HG03103 (cell line): ENCODE data around the gene IGSF9B.
"Not testable (repeated sequence)": the region's sequence is repeated elsewhere in the genome, so short reads cannot be mapped to it uniquely, and the experiment has no call there.

Experiments used
- ATAC-seq: cut with Tn5 transposase; IDR thresholded peaks from one replicate; pipeline ENCODE4 v1.9.1; 2021; ENCODE audit warnings: low read depth; ENCODE audit not compliant: unreplicated experiment

The IGSF9B gene, protein sequence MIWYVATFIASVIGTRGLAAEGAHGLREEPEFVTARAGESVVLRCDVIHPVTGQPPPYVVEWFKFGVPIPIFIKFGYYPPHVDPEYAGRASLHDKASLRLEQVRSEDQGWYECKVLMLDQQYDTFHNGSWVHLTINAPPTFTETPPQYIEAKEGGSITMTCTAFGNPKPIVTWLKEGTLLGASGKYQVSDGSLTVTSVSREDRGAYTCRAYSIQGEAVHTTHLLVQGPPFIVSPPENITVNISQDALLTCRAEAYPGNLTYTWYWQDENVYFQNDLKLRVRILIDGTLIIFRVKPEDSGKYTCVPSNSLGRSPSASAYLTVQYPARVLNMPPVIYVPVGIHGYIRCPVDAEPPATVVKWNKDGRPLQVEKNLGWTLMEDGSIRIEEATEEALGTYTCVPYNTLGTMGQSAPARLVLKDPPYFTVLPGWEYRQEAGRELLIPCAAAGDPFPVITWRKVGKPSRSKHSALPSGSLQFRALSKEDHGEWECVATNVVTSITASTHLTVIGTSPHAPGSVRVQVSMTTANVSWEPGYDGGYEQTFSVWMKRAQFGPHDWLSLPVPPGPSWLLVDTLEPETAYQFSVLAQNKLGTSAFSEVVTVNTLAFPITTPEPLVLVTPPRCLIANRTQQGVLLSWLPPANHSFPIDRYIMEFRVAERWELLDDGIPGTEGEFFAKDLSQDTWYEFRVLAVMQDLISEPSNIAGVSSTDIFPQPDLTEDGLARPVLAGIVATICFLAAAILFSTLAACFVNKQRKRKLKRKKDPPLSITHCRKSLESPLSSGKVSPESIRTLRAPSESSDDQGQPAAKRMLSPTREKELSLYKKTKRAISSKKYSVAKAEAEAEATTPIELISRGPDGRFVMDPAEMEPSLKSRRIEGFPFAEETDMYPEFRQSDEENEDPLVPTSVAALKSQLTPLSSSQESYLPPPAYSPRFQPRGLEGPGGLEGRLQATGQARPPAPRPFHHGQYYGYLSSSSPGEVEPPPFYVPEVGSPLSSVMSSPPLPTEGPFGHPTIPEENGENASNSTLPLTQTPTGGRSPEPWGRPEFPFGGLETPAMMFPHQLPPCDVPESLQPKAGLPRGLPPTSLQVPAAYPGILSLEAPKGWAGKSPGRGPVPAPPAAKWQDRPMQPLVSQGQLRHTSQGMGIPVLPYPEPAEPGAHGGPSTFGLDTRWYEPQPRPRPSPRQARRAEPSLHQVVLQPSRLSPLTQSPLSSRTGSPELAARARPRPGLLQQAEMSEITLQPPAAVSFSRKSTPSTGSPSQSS (N-terminal part only)

DNA sequence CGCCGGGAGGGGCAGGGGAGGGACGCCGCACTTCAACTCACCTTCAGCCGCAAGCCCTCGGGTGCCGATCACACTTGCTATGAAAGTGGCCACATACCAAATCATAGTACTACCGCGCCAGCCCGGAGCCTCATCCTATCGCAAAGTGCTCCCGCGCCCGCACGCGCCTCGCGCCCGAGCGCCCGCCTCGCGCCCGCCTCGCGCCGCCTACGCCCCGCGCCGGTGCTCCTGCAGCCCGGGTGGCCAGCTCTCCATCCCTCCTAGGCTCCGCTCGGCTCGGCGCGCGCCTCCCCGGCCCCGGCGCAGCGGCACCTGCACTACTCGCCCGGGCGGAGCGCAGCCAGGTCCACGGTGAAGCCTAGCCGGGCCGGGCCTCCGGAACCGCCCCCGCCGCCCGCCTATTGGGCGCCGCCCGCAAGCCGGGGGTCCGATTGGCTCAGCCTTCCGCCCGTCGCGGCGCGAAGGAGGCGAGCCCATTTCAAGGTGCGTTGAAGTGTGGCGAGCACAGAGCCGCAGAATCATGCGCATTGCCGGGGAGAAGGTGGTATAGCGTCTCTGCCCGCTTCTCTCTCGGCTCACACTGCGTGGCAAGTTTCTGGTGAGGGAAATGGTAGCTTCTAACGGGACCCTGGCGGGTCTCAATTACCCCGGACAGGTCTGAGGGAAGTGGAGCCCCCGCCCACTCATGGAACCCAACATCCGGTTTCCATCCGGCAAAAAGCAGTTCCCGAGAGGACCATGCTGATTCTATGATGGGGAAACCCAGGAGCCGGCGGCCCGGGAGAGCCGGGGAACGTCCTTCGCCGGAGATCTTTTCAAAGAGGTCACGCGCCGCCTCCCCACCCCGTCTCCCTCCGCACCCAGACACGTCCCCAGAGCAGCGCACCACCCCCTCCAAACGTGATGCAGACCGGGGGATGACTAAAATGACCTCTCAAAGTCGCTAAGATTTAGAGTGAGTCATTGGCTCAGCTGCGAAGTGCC lies at the start of gene IGSF9B:
Gene IGSF9B, minus strand, starts transcription at position 319 of the 984 bp plus-strand sequence. Its CDS starts 214 bp downstream, at position 105.
- peak; percentile 96 for ATAC-seq

DNA sequence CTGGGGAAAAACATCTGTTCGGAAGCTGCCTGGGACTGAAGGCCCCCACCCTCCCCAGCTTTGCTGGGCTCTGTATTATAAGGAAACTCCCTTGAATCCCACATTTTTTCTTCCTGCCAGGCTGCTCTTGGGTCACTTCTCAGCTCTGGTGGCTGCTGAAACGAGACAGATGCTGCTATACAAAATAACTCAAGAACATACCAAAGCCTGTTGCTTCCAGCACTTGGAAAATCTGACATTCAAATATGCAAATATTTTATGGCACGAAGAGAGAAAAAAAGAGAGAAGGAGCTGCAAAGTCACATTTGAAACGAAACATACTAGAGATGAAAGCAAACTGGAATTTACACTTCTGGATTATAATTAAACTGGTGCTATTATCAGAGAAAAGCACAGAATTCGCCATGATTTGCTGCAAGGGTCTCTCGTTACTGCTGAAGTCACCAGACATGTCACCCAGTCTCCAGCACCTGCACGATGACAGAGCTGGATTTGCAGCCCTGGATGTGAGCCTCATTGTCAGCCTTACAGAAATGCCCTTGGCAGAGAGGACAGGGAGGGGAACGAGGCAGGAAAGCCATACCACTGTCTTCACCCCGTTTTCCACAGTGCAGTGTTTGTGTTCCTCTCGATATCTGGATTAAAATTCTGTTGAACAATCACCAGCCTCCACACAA lies 47.9 kb upstream of the IGSF9B start:
- ATAC-seq, result no peak

DNA sequence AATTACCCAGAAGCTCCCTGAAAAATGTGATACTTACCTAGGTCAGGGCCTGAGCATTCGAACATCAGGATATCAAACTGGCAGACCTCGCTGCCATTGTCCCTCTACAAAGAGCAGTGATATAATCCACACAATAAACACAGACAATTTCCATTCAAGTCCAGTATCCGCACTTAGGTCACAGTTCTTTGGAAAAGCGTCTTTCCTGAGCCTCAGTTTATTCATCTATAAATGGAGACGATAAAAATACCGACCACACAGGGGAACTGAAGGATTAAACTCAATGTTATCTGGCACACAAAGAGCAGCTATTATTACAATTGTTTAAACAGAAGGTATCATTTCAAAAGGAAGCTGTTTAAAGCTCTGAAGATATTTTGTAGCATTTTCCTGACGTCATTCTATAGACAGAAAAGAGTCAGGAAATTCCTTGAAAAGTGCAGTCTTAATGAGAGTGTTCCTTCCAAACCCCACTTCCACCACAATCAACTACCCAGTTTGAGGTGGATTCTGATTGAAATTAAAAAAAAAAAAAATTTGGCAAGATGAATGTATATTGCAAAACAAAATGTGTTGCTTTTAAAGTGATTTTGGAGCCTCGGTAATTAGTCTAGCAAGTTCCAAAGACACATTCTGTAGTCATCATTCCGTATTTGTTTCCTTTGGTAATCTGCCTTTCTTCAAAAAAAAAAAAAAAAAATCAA lies 47.2 kb upstream of the IGSF9B start:
- ATAC-seq, result no peak

- not testable (repeated sequence) for ATAC-seq
Observed at GRCh38 chr11:134002819-134003218, 46.1 kb upstream of the IGSF9B start.

DNA sequence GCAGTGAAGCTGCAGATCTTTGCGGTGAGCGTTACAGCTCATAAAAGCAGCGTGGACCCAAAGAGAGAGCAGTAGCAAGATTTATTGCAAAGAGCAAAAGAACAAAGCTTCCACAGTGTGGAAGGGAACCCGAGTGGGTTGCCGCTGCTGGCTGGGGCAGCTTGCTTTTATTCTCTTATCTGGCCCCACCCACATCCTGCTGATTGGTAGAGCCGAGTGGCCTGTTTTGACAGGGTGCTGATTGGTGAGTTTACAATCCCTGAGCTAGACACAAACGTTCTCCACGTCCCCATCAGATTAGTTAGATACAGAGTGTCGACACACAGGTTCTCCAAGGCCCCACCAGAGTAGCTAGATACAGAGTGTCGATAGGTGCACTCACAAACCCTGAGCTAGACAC lies 45.6 kb upstream of the IGSF9B start:
- ATAC-seq, result not testable (repeated sequence)

GRCh38 chr11:134001596-134001995 lies 44.8 kb upstream of the IGSF9B start:
- no peak for ATAC-seq

GRCh38 chr11:134001088-134001487 lies 44.3 kb upstream of the IGSF9B start:
- no peak for ATAC-seq

DNA sequence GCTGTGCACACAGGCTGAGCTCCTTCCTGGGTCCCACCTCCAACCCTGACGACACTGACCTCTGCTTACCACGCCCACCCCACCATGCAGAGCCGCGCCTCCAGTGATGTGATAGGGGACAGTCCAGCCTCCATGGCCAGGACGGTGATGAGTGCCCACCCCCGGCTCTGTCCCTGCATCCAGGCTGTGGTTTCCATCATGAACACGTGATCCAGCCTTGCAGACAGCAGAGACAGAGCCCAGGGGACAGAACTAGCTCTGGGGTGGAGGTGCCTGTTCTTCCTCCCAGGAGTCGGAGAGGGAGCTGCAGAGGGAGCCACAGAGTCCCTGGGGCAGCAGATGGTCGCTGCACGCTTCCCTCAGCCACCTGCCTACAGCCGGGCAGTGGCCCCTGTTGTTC lies 42.6 kb upstream of the IGSF9B start:
- no peak for ATAC-seq

GRCh38 chr11:133997554-133997953 lies 40.8 kb upstream of the IGSF9B start:
- no peak for ATAC-seq

DNA sequence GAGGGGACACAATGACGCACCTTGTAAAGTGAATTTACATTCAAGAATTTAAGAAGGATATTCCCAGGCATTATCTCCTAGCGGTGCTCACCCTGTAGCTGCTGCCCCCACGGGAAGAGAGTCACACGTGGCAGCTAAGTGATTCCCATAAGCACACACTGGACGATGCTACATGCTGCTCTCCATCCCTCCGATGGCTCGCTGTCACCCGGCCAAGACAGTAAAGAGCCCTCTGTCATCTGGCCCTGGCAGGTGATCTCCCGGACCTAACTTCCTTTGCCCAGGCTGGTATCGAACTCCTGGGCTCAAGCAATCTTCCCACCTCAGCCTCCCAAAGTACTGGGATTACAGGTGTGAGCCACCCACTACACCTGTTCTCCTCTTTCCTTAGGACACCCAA lies 39.9 kb upstream of the IGSF9B start:
- no peak for ATAC-seq

- ATAC-seq, result peak; percentile 70
Observed at GRCh38 chr11:133995066-133995465, 38.3 kb upstream of the IGSF9B start.

DNA sequence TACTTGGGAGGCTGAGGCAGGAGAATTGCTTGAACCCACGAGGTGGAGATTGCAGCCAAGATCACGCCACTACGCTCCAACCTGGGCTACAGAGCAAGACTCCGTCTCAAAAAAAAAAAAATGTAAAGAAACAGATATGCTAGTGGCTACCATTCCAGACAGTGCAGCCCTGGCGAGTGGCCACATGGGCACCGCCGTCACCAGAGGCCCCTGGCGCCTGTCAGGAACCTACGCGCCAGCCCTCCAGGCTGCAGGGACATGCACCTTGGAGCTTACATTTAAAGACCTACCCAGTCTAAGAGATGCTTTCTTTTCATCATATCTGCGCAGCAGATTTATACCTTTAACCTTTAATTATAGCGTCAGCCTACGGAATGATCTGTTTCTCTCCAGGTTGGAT lies 37.2 kb upstream of the IGSF9B start:
- ATAC-seq, result no peak

- ATAC-seq, result no peak
Observed at GRCh38 chr11:133993107-133993506, 36.3 kb upstream of the IGSF9B start.

DNA sequence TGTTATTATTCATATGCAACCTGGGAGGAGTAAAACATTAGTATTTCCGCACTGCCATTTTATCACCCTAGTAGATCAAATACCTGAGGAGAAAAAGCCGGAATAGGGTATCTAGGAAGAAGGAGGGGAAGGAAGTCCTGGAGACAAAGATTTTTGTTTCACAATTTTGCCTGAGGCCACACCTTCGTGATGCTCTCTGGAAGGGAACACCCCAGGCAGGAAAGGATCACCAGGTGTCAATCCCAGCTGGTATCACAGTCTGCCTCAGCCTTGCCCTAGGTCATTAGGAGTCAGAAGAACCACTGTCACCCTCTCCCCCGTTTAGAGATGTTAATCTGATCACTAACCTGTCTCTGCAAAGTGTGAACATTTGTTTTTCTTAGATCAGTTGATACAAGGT lies 35.4 kb upstream of the IGSF9B start:
- no peak for ATAC-seq

DNA sequence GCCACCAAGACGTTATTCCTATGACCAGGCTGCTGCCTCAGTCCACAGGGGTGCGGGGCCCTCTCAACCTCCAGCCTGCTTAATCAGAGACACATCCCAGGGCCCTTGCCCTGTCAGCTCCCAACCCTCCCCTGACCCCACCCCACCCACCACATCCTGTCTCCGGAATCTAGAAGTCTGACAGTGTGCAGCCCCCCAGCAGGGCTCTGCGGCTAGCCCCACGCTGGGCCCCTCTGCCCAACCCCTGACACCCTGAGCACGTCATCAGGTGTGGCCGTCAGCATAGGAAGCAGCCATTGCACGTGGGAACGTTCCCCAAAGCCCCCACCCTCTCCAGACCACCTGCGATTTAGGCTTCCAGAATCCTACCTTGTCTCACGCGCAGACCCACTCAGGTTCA lies 34.3 kb upstream of the IGSF9B start:
- no peak for ATAC-seq

GRCh38 chr11:133990501-133990900 lies 33.7 kb upstream of the IGSF9B start:
- ATAC-seq, result no peak

- no peak for ATAC-seq
Observed at GRCh38 chr11:133988686-133989410, 32.1 kb upstream of the IGSF9B start.

DNA sequence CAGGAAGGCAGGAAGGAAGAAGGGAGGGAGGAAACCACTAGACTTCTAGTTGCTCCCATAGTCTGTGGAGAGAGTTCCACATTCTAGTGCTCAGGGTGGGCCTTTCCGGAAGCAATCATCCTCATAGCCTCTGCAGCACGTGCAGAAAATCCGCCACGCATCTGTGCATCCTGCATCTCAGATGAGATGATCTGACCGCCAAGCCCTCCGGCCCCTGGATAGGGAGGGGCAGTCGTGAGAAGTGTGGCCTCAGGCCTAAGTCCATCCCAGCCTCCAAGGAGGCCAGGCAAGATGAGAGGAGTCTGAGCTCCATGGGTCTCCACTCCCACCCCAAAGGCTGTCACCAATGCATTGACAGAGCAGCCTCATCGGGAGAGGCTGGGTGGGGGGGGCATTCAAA lies 30.4 kb upstream of the IGSF9B start:
- no peak for ATAC-seq
